Measurements from ENCODE around the gene GPR141.
A peak's percentile ranks its signal among the peaks of the same experiment; 100 is the strongest.

The GPR141 gene

DNA sequence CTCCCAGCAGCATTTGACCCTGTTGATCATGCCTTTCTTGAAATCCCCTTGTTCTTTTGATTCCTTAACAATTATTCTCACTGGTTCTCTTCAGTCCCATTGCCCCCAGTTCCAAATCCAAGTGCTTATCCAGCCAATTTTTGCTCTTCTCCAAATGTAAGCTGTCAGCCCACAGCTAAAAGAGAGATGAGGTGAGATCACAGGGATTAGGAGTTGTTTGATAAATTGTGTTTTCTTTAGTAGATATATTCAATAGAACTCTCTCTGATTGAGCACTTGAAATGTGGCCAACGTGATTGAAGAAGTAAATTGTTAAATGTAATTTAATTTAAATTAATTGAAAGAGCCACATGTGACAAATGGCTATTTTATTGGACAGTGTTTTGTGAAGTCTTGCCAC, 88.2 kb downstream of the GPR141 start:
- H2AK5ac ChIP-seq (ENCODE audit: low read length) = no peak overlapping the region
- no peaks in the 10 kb centered on the region for H3K27me3 ChIP-seq (ENCODE audit: insufficient read depth, low read length)
- no peak overlapping the region for H4K91ac ChIP-seq (ENCODE audit: low read depth, low read length)
- H2BK12ac ChIP-seq (ENCODE audit: low read length) = no peak overlapping the region
- H4K12ac ChIP-seq (ENCODE audit: low read depth, low read length) = no peak overlapping the region
- no peak overlapping the region for H2BK120ac ChIP-seq (ENCODE audit: insufficient read depth, low read length, poor library complexity)
- peaks cover 5% of the 10 kb centered on the region for H3K9me3 ChIP-seq (ENCODE audit: insufficient read depth, low read depth, low read length)
- H2BK5ac ChIP-seq (ENCODE audit: low read depth, low read length, poor library complexity) = no peak overlapping the region
- no peak for DNase-seq
- H4K8ac ChIP-seq (ENCODE audit: low read depth, low read length) = no peak overlapping the region
- no peaks in the 10 kb centered on the region for H3K79me2 ChIP-seq (ENCODE audit: control insufficient read depth, insufficient read depth, low read length, poor library complexity)
- no peak overlapping the region for H3K18ac ChIP-seq (ENCODE audit: low read length)
- no peak overlapping the region for H3K4ac ChIP-seq (ENCODE audit: low read depth, low read length)
- no peak overlapping the region for H3K23ac ChIP-seq (ENCODE audit: low read length)
- no peaks in the 10 kb centered on the region for H3K36me3 ChIP-seq (ENCODE audit: control insufficient read depth in 1 of 2, insufficient read depth in 2 of 2, low read length in 2 of 2)
- no peak overlapping the region for H3K4me2 ChIP-seq (ENCODE audit: low read length)
- H2AFZ ChIP-seq (ENCODE audit: insufficient read depth, low read length, poor library complexity) = no peak overlapping the region
- H3K4me3 ChIP-seq (ENCODE audit: low read depth, low read length) = no peak overlapping the region
- H3K14ac ChIP-seq (ENCODE audit: low read length) = no peak overlapping the region
- H3K79me1 ChIP-seq (ENCODE audit: low read length) = no peaks in the 10 kb centered on the region
- 100% methylated on average over 1 of the region's 1 CpG for WGBS (ENCODE audit: extremely low coverage, insufficient coverage, insufficient read length)
- no peaks in the 10 kb centered on the region for H3K4me1 ChIP-seq (ENCODE audit: control insufficient read depth in 1 of 2, insufficient read depth in 2 of 2, low read length in 2 of 2)
- no peak overlapping the region for H3K27ac ChIP-seq (ENCODE audit: low read depth, low read length)
- H3K9ac ChIP-seq (ENCODE audit: low read length) = no peak overlapping the region

DNA sequence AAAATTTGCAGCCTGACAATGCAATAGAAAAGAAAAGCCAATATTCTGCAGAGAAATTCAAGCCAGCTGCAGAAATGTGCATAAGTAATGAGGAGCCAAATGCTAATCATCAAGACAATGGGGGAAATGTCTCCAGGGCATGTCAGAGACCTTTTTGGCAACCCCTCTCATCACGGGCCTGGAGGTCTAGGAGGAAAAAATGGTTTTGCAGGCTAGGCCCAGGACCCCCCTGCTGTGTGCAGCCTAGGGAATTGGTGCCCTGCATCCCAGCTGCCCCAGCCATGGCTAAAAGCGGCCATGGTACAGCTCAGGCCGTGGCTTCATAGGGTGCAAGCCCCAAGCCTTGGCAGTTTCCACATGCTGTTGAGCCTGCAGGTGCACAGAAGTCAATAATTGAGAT, 92.4 kb downstream of the GPR141 start:
- Histone ChIP-seq H4K12ac (ENCODE audit: low read depth, low read length) (no peak overlapping the region), H2BK12ac (ENCODE audit: low read length) (no peak overlapping the region), H2AK5ac (ENCODE audit: low read length) (no peak overlapping the region), H3K79me1 (ENCODE audit: low read length) (no peaks in the 10 kb centered on the region), H3K27ac (ENCODE audit: low read depth, low read length) (no peak overlapping the region), H3K4me1 (ENCODE audit: control insufficient read depth in 1 of 2, insufficient read depth in 2 of 2, low read length in 2 of 2) (no peaks in the 10 kb centered on the region), H3K9me3 (ENCODE audit: insufficient read depth, low read depth, low read length) (peaks cover 5% of the 10 kb centered on the region), H3K4me3 (ENCODE audit: low read depth, low read length) (no peak overlapping the region), H4K91ac (ENCODE audit: low read depth, low read length) (no peak overlapping the region), H3K4ac (ENCODE audit: low read depth, low read length) (no peak overlapping the region), H3K27me3 (ENCODE audit: insufficient read depth, low read length) (no peaks in the 10 kb centered on the region), H3K4me2 (ENCODE audit: low read length) (no peak overlapping the region), H3K18ac (ENCODE audit: low read length) (no peak overlapping the region), H2AFZ (ENCODE audit: insufficient read depth, low read length, poor library complexity) (no peak overlapping the region), H3K36me3 (ENCODE audit: control insufficient read depth in 1 of 2, insufficient read depth in 2 of 2, low read length in 2 of 2) (no peaks in the 10 kb centered on the region), H2BK5ac (ENCODE audit: low read depth, low read length, poor library complexity) (no peak overlapping the region), H2BK120ac (ENCODE audit: insufficient read depth, low read length, poor library complexity) (no peak overlapping the region), H4K8ac (ENCODE audit: low read depth, low read length) (no peak overlapping the region), H3K79me2 (ENCODE audit: control insufficient read depth, insufficient read depth, low read length, poor library complexity) (no peaks in the 10 kb centered on the region), H3K14ac (ENCODE audit: low read length) (no peak overlapping the region), H3K9ac (ENCODE audit: low read length) (no peak overlapping the region), H3K23ac (ENCODE audit: low read length) (no peak overlapping the region)
- WGBS (ENCODE audit: extremely low coverage, insufficient coverage, insufficient read length) = no CpG with 5 or more reads among the region's 3 CpGs
- no peak for DNase-seq

DNA sequence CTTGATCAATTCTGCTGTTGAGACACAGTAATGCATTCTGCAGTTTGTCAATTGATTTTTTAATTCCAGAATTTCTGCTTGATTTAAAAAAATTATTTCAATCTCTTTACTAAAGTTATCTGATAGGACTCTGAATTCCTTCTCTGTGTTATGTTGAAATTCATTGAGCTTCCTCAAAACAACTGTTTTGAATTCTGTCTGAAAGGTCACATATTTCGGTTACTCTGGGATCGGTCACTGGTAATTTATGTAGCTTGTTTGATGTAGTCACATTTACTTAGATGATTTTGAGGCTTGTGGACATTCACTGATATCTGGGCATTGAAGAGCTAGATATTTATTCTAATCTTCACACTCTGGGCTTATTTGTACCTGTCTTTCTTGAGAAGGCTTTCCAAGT, 97.6 kb downstream of the GPR141 start:
- no peak overlapping the region for H3K27ac ChIP-seq (ENCODE audit: low read depth, low read length)
- no peak overlapping the region for H4K12ac ChIP-seq (ENCODE audit: low read depth, low read length)
- WGBS (ENCODE audit: extremely low coverage, insufficient coverage, insufficient read length) = no CpG with 5 or more reads among the region's 2 CpGs

GRCh38 chr7:37782166-37782565, 98.6 kb downstream of the GPR141 start:
- H3K4me2 ChIP-seq (ENCODE audit: low read length) = no peak overlapping the region
- H2BK12ac ChIP-seq (ENCODE audit: low read length) = no peak overlapping the region
- no peak overlapping the region for H3K23ac ChIP-seq (ENCODE audit: low read length)
- H4K91ac ChIP-seq (ENCODE audit: low read depth, low read length) = no peak overlapping the region
- no peak overlapping the region for H4K12ac ChIP-seq (ENCODE audit: low read depth, low read length)
- no peak overlapping the region for H3K4ac ChIP-seq (ENCODE audit: low read depth, low read length)
- no peak for DNase-seq
- H3K9ac ChIP-seq (ENCODE audit: low read length) = no peak overlapping the region
- H3K27me3 ChIP-seq (ENCODE audit: insufficient read depth, low read length) = no peaks in the 10 kb centered on the region
- no peaks in the 10 kb centered on the region for H3K9me3 ChIP-seq (ENCODE audit: insufficient read depth, low read depth, low read length)
- H3K36me3 ChIP-seq (ENCODE audit: control insufficient read depth in 1 of 2, insufficient read depth in 2 of 2, low read length in 2 of 2) = no peaks in the 10 kb centered on the region
- H2AFZ ChIP-seq (ENCODE audit: insufficient read depth, low read length, poor library complexity) = no peak overlapping the region
- H4K8ac ChIP-seq (ENCODE audit: low read depth, low read length) = no peak overlapping the region
- H3K4me3 ChIP-seq (ENCODE audit: low read depth, low read length) = no peak overlapping the region
- no peaks in the 10 kb centered on the region for H3K79me1 ChIP-seq (ENCODE audit: low read length)
- H2AK5ac ChIP-seq (ENCODE audit: low read length) = no peak overlapping the region
- H3K79me2 ChIP-seq (ENCODE audit: control insufficient read depth, insufficient read depth, low read length, poor library complexity) = no peaks in the 10 kb centered on the region
- H2BK120ac ChIP-seq (ENCODE audit: insufficient read depth, low read length, poor library complexity) = no peak overlapping the region
- no peak overlapping the region for H3K27ac ChIP-seq (ENCODE audit: low read depth, low read length)
- H3K14ac ChIP-seq (ENCODE audit: low read length) = no peak overlapping the region
- H3K18ac ChIP-seq (ENCODE audit: low read length) = no peak overlapping the region
- H2BK5ac ChIP-seq (ENCODE audit: low read depth, low read length, poor library complexity) = no peak overlapping the region
- no peaks in the 10 kb centered on the region for H3K4me1 ChIP-seq (ENCODE audit: control insufficient read depth in 1 of 2, insufficient read depth in 2 of 2, low read length in 2 of 2)

More for the DNA sequence above, 97.6 kb downstream of the GPR141 start:
- H3K9ac ChIP-seq (ENCODE audit: low read length) = no peak overlapping the region
- H3K79me2 ChIP-seq (ENCODE audit: control insufficient read depth, insufficient read depth, low read length, poor library complexity) = no peaks in the 10 kb centered on the region
- H2AFZ ChIP-seq (ENCODE audit: insufficient read depth, low read length, poor library complexity) = no peak overlapping the region
- no peak overlapping the region for H4K91ac ChIP-seq (ENCODE audit: low read depth, low read length)
- H3K79me1 ChIP-seq (ENCODE audit: low read length) = no peaks in the 10 kb centered on the region
- no peaks in the 10 kb centered on the region for H3K4me1 ChIP-seq (ENCODE audit: control insufficient read depth in 1 of 2, insufficient read depth in 2 of 2, low read length in 2 of 2)
- no peak overlapping the region for H2AK5ac ChIP-seq (ENCODE audit: low read length)
- no peak overlapping the region for H3K4ac ChIP-seq (ENCODE audit: low read depth, low read length)
- H3K4me2 ChIP-seq (ENCODE audit: low read length) = no peak overlapping the region
- no peak overlapping the region for H3K18ac ChIP-seq (ENCODE audit: low read length)
- peaks cover 2% of the 10 kb centered on the region for H3K9me3 ChIP-seq (ENCODE audit: insufficient read depth, low read depth, low read length)
- H3K14ac ChIP-seq (ENCODE audit: low read length) = no peak overlapping the region
- H3K27me3 ChIP-seq (ENCODE audit: insufficient read depth, low read length) = no peaks in the 10 kb centered on the region
- H2BK5ac ChIP-seq (ENCODE audit: low read depth, low read length, poor library complexity) = no peak overlapping the region
- DNase-seq = peak in 1 of 2 donors; percentile 33
- H2BK12ac ChIP-seq (ENCODE audit: low read length) = no peak overlapping the region
- H4K8ac ChIP-seq (ENCODE audit: low read depth, low read length) = no peak overlapping the region
- no peak overlapping the region for H3K4me3 ChIP-seq (ENCODE audit: low read depth, low read length)
- no peak overlapping the region for H2BK120ac ChIP-seq (ENCODE audit: insufficient read depth, low read length, poor library complexity)
- H3K36me3 ChIP-seq (ENCODE audit: control insufficient read depth in 1 of 2, insufficient read depth in 2 of 2, low read length in 2 of 2) = no peaks in the 10 kb centered on the region
- H3K23ac ChIP-seq (ENCODE audit: low read length) = no peak overlapping the region
